Measurements from ENCODE around the gene HRAS.

DNA sequence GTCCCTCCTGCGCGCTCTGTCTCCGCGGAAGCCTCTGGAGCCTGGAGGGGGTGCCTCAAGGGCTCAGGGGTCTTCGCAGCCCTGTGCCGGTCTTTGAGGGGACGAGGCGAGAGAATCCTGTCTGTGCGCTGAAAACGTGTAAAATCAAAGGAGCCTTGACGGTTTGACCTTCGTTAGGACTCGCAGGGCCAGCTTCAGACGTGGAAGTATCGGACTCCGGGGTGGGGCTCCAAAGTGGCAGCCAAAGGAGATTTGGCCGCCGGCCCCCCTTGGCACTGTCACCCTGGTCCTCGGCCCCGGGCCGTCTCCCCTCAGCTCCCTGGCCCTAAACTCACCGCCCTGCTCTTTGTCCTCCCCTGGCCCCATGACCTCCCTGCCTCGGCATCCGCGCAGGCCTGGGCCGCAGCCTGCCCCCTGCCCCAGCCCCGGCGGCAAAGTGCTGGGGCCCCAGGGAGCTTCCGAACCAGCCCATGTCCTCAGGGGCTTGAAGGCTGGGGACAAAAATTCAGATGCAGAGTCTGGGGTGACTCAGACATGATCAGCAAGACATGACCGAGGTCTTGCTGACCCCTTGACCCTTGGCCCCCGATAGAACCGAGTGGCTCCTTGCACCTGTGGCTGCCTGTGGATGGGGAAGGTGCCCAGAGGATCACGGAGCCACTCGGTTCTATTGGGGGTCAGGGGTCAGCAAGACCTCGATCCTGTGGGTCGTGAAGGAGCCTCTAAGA lies 33.9 kb upstream of the HRAS start:
- TF ChIP-seq, protein P1, sequence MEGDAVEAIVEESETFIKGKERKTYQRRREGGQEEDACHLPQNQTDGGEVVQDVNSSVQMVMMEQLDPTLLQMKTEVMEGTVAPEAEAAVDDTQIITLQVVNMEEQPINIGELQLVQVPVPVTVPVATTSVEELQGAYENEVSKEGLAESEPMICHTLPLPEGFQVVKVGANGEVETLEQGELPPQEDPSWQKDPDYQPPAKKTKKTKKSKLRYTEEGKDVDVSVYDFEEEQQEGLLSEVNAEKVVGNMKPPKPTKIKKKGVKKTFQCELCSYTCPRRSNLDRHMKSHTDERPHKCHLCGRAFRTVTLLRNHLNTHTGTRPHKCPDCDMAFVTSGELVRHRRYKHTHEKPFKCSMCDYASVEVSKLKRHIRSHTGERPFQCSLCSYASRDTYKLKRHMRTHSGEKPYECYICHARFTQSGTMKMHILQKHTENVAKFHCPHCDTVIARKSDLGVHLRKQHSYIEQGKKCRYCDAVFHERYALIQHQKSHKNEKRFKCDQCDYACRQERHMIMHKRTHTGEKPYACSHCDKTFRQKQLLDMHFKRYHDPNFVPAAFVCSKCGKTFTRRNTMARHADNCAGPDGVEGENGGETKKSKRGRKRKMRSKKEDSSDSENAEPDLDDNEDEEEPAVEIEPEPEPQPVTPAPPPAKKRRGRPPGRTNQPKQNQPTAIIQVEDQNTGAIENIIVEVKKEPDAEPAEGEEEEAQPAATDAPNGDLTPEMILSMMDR (CRISPR knock-in tag; IDR thresholded peaks at IDR 0.05) = no peak
- TF ChIP-seq ZNF256 (CRISPR knock-in tag; conservative IDR thresholded peaks at IDR 0.05) (no peak), TAF15 (IDR thresholded peaks at IDR 0.05; ENCODE audit: low read depth, low read length, poor library complexity, severe bottlenecking) (no peak), CHD4 (IDR thresholded peaks at IDR 0.05; ENCODE audit: borderline replicate concordance, low read length) (no peak), ARHGAP35 (CRISPR knock-in tag; IDR thresholded peaks at IDR 0.05; ENCODE audit: borderline replicate concordance) (no peak), TGIF2 (CRISPR knock-in tag; IDR thresholded peaks at IDR 0.05) (no peak; the same call in 1 of the 2 replicates), MXI1 (IDR thresholded peaks at IDR 0.05; ENCODE audit: borderline replicate concordance, low read depth, low read length) (no peak; the same call in 2 of the 3 replicates), NCOR1 (IDR thresholded peaks at IDR 0.05; ENCODE audit: borderline replicate concordance, low read length) (no peak)
- TF ChIP-seq, protein P2, sequence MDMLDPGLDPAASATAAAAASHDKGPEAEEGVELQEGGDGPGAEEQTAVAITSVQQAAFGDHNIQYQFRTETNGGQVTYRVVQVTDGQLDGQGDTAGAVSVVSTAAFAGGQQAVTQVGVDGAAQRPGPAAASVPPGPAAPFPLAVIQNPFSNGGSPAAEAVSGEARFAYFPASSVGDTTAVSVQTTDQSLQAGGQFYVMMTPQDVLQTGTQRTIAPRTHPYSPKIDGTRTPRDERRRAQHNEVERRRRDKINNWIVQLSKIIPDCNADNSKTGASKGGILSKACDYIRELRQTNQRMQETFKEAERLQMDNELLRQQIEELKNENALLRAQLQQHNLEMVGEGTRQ (IDR thresholded peaks at IDR 0.05; ENCODE audit: low read depth, low read length) = no peak
- TF ChIP-seq, protein P2 (CRISPR knock-in tag; IDR thresholded peaks at IDR 0.05; ENCODE audit: borderline replicate concordance) = no peak
- TF ChIP-seq, protein P3, sequence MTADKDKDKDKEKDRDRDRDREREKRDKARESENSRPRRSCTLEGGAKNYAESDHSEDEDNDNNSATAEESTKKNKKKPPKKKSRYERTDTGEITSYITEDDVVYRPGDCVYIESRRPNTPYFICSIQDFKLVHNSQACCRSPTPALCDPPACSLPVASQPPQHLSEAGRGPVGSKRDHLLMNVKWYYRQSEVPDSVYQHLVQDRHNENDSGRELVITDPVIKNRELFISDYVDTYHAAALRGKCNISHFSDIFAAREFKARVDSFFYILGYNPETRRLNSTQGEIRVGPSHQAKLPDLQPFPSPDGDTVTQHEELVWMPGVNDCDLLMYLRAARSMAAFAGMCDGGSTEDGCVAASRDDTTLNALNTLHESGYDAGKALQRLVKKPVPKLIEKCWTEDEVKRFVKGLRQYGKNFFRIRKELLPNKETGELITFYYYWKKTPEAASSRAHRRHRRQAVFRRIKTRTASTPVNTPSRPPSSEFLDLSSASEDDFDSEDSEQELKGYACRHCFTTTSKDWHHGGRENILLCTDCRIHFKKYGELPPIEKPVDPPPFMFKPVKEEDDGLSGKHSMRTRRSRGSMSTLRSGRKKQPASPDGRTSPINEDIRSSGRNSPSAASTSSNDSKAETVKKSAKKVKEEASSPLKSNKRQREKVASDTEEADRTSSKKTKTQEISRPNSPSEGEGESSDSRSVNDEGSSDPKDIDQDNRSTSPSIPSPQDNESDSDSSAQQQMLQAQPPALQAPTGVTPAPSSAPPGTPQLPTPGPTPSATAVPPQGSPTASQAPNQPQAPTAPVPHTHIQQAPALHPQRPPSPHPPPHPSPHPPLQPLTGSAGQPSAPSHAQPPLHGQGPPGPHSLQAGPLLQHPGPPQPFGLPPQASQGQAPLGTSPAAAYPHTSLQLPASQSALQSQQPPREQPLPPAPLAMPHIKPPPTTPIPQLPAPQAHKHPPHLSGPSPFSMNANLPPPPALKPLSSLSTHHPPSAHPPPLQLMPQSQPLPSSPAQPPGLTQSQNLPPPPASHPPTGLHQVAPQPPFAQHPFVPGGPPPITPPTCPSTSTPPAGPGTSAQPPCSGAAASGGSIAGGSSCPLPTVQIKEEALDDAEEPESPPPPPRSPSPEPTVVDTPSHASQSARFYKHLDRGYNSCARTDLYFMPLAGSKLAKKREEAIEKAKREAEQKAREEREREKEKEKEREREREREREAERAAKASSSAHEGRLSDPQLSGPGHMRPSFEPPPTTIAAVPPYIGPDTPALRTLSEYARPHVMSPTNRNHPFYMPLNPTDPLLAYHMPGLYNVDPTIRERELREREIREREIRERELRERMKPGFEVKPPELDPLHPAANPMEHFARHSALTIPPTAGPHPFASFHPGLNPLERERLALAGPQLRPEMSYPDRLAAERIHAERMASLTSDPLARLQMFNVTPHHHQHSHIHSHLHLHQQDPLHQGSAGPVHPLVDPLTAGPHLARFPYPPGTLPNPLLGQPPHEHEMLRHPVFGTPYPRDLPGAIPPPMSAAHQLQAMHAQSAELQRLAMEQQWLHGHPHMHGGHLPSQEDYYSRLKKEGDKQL (CRISPR knock-in tag; IDR thresholded peaks at IDR 0.05; ENCODE audit: low read depth) = no peak
